HCT116 (cell line): Measurements from ENCODE around the gene MRPS27. TPM values are rescaled to one million over a fixed set of nuclear protein-coding genes. Genes with fewer than 3 reads are reported as not detected.

Experiments
- ATAC-seq: fragments of 200-7000 bp; cut with Tn5 transposase; 2 replicates; pipeline ENCODE4 v1.9.1; 2020; ENCODE audit warnings: mild to moderate bottlenecking, moderate library complexity
- BruUV-seq: library from RNA; stranded (reverse); fragments of 400-500 nt; replicated peaks from 2 replicates; lab custom pipeline; 2021; lab: Mats Ljungman, UMichigan
- CTCF ChIA-PET: fragments of 300-600 bp; sonication (Branson Sonifier 250); formaldehyde crosslinking; loops from one replicate; lab custom pipeline; 2021; ENCODE audit warnings: antibody characterized with exemption; lab: Charles Lee
- POLR2A ChIA-PET: fragments of 300-600, 350-600 bp; sonication (Branson Sonifier 250); formaldehyde crosslinking; loops from one replicate; lab custom pipeline; 2021; ENCODE audit warnings: antibody characterized with exemption; lab: Charles Lee
- RAD21 ChIA-PET, 2 experiments: fragments of 300-600 bp; sonication (Branson Sonifier 250); formaldehyde crosslinking; loops; one replicate each; lab custom pipeline; 2023; ENCODE audit warnings: low total read pairs in 2 of 2; ENCODE audit not compliant: uncharacterized antibody in 2 of 2, unreplicated experiment in 2 of 2, low non-redundant PET in 1 of 2; lab: Charles Lee
- DNase-seq: peaks from one replicate; pipeline ENCODE4 v3.0.0-alpha.2; 2010; ENCODE audit warnings: low read depth, low spot score
- H2AFZ ChIP-seq: fragments of 200-600 bp; shearing (Covaris generic), sonication (generic); 2 replicates; pipeline ENCODE4 v1.6.1; 2017; ENCODE audit warnings: low read depth, mixed run types, mixed read lengths, antibody characterized with exemption, low read length; ENCODE audit not compliant: poor library complexity, severe bottlenecking
- H3K27ac ChIP-seq: 2 replicates; pipeline ENCODE4 v1.5.1; 2012; ENCODE audit warnings: low read depth, low read length
- H3K27me3 ChIP-seq: fragments of 200-600 bp; sonication (generic); 2 replicates; pipeline ENCODE4 v1.6.1; 2016; ENCODE audit warnings: mixed run types, low read length, mixed read lengths; ENCODE audit not compliant: insufficient read depth
- H3K36me3 ChIP-seq, 2 experiments: fragments of 200-500 bp in 1 of 2; fragments of 200-600 bp in 1 of 2; sonication (Bioruptor generic) in 1 of 2; sonication (generic) in 1 of 2; 2 replicates each; pipeline versions ENCODE4 v1.5.1 to v1.6.1; 2014 to 2016; ENCODE audit warnings: low read length in 2 of 2, inconsistent platforms in 1 of 2, mixed read lengths in 1 of 2, mixed run types in 1 of 2; ENCODE audit not compliant: insufficient read depth in 2 of 2, control insufficient read depth in 1 of 2
- H3K4me1 ChIP-seq, 2 experiments: fragments of 200-600 bp in 1 of 2; sonication (generic) in 1 of 2; 2 replicates each; pipeline versions ENCODE4 v1.5.1 to v1.6.1; 2012 to 2017; ENCODE audit warnings: low read length in 2 of 2, inconsistent platforms in 1 of 2, mild to moderate bottlenecking in 1 of 2, mixed read lengths in 1 of 2, mixed run types in 1 of 2, moderate library complexity in 1 of 2; ENCODE audit not compliant: insufficient read depth in 2 of 2, control insufficient read depth in 1 of 2
- H3K4me2 ChIP-seq: fragments of 200-600 bp; sonication (generic); 2 replicates; pipeline ENCODE4 v1.6.1; 2017; ENCODE audit warnings: mixed run types, low read length, mixed read lengths
- H3K4me3 ChIP-seq, 2 experiments: fragments of 200-600 bp in 1 of 2; sonication (generic) in 1 of 2; replicated peaks in 1 of 2; 2 replicates each; pipeline ENCODE4 v1.5.1; 2011 to 2016; ENCODE audit warnings: low read length in 2 of 2, control low read depth in 1 of 2, low read depth in 1 of 2, mild to moderate bottlenecking in 1 of 2, mixed read lengths in 1 of 2, mixed run types in 1 of 2
- H3K79me2 ChIP-seq: fragments of 200-600 bp; sonication (generic); 2 replicates; pipeline ENCODE4 v1.6.1; 2017; ENCODE audit warnings: mild to moderate bottlenecking, mixed run types, low read length, moderate library complexity, mixed read lengths; ENCODE audit not compliant: insufficient read depth
- H3K9ac ChIP-seq: fragments of 200-600 bp; sonication (generic); 2 replicates; pipeline ENCODE4 v1.6.1; 2016; ENCODE audit warnings: low read length, mixed read lengths
- H3K9me2 ChIP-seq: fragments of 200-600 bp; sonication (generic), shearing (Covaris generic); 2 replicates; pipeline ENCODE4 v1.6.1; 2017; ENCODE audit warnings: mixed run types, mild to moderate bottlenecking, moderate library complexity; ENCODE audit not compliant: insufficient read depth
- H3K9me3 ChIP-seq, 2 experiments: fragments of 200-500 bp in 1 of 2; fragments of 200-600 bp in 1 of 2; sonication (Bioruptor generic) in 1 of 2; sonication (generic) in 1 of 2; 2 replicates each; pipeline ENCODE4 v1.6.1; 2014 to 2017; ENCODE audit warnings: low read length in 2 of 2, mixed read lengths in 2 of 2, inconsistent platforms in 1 of 2, low read depth in 1 of 2, mild to moderate bottlenecking in 1 of 2, mixed run types in 1 of 2, moderate library complexity in 1 of 2; ENCODE audit not compliant: control insufficient read depth in 1 of 2, insufficient read depth in 1 of 2
- H4K20me1 ChIP-seq: fragments of 200-600 bp; sonication (generic), shearing (Covaris generic); 2 replicates; pipeline ENCODE4 v1.6.1; 2017; ENCODE audit warnings: mixed run types, mild to moderate bottlenecking, moderate library complexity; ENCODE audit not compliant: insufficient read depth
- CBX3 ChIP-seq: IDR thresholded peaks from 2 replicates; pipeline ENCODE4 v1.6.1; 2012; ENCODE audit warnings: low read depth
- CTCF ChIP-seq, 3 experiments: fragments of 200-600 bp in 1 of 3; sonication (generic) in 1 of 3; IDR thresholded peaks in 2 of 3; conservative IDR thresholded peaks in 1 of 3; 2 replicates each; pipeline ENCODE4 v1.5.1; 2012 to 2017; ENCODE audit warnings: low read depth in 2 of 3, low read length in 2 of 3, antibody characterized with exemption in 1 of 3, borderline replicate concordance in 1 of 3, control low read depth in 1 of 3, mild to moderate bottlenecking in 1 of 3, mixed read lengths in 1 of 3, mixed run types in 1 of 3, moderate library complexity in 1 of 3; ENCODE audit not compliant: insufficient read depth in 1 of 3
- EGR1 ChIP-seq: IDR thresholded peaks from 2 replicates; pipeline ENCODE4 v1.6.1; 2012; ENCODE audit warnings: low read depth
- ELF1 ChIP-seq: IDR thresholded peaks from 2 replicates; pipeline ENCODE4 v1.6.1; 2012; ENCODE audit warnings: low read depth, borderline replicate concordance
- EZH2 ChIP-seq: fragments of 200-600 bp; sonication (generic); IDR thresholded peaks from 2 replicates; pipeline ENCODE4 v1.6.1; 2017; ENCODE audit warnings: antibody characterized with exemption, mixed run types
- EZH2phosphoT487 ChIP-seq: fragments of 200-600 bp; IDR thresholded peaks from 2 replicates; pipeline ENCODE4 v1.6.1; 2018; ENCODE audit warnings: antibody characterized with exemption, borderline replicate concordance
- FOSL1 ChIP-seq: IDR thresholded peaks from 2 replicates; pipeline ENCODE4 v1.6.1; 2012; ENCODE audit warnings: low read depth
- POLR2A ChIP-seq: IDR thresholded peaks from 2 replicates; pipeline ENCODE4 v1.7.0; 2011; ENCODE audit warnings: borderline replicate concordance; ENCODE audit not compliant: insufficient read depth, insufficient read length; ENCODE audit errors: extremely low read depth
- POLR2AphosphoS5 ChIP-seq: IDR thresholded peaks from 2 replicates; pipeline ENCODE4 v1.6.1; 2011; ENCODE audit warnings: mild to moderate bottlenecking, low read depth, low read length, moderate library complexity
- SIN3A ChIP-seq: IDR thresholded peaks from 2 replicates; pipeline ENCODE4 v1.6.1; 2012; ENCODE audit warnings: low read depth
- SP1 ChIP-seq: IDR thresholded peaks from 2 replicates; pipeline ENCODE4 v1.6.1; 2012; ENCODE audit warnings: low read depth
- TCF7L2 ChIP-seq: IDR thresholded peaks from 2 replicates; pipeline ENCODE4 v1.7.0; 2011; ENCODE audit warnings: borderline replicate concordance, inconsistent platforms; ENCODE audit not compliant: insufficient read depth, insufficient read length; ENCODE audit errors: extremely low read depth
- YY1 ChIP-seq: IDR thresholded peaks from 2 replicates; pipeline ENCODE4 v1.6.1; 2011; ENCODE audit warnings: low read length, low read depth, moderate library complexity, mild to moderate bottlenecking; ENCODE audit not compliant: insufficient replicate concordance; ENCODE audit errors: extremely low read depth
- ZNF274 ChIP-seq: fragments of 200-500 bp; sonication (Bioruptor generic); IDR thresholded peaks from 2 replicates; pipeline ENCODE4 v1.6.1; 2014; ENCODE audit warnings: mild to moderate bottlenecking, low read depth, low read length, inconsistent platforms
- intact Hi-C: fragments of 100-400 bp; cut with micrococcal nuclease; formaldehyde crosslinking; loops from 2 replicates; pipeline ENCODE4 v1.10.0; 2022
- total RNA-seq: library from RNA; stranded (reverse); gene quantifications from one replicate; pipeline ENCODE4 v1.2.1, GENCODE V29; 2021; ENCODE audit not compliant: unreplicated experiment
- TF ChIP-seq, protein P1 (sequence below): IDR thresholded peaks from 2 replicates; pipeline ENCODE4 v1.6.1; 2012

Gene MRPS27
- total RNA-seq, 1 experiment from 2014 or later = 113 TPM

DNA sequence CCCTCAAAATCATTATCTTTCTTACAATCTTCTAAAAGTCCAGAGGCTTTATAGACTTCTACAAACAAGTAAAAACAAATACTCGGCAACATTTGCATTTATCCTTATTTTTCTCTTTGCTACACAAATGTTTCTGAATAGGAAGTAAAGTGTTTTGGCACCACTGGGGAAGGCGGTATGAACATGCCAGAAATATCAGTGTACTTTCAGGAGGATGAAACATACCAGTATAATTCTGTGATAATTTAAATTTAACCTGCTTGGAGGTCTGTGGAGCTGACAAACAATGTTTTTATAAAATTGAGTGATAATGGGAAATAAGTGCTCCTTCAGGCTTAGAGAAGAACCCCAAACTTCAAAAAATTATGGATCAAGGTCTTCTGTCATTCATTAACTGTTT is 51.8 kb downstream of the MRPS27 start:
- intact Hi-C loops = loop anchor here (5.0 to 10.0 kb wide), 2 partner anchors 131 to 333 kb away; no protein-coding TSS in a partner anchor
- POLR2A ChIA-PET = no interaction called here

More for the DNA sequence above, 51.8 kb downstream of the MRPS27 start:
- no peaks in the 10 kb centered on the region for H3K27me3 ChIP-seq
- H3K79me2 ChIP-seq = peaks cover 85% of the 10 kb centered on the region
- no peaks in the 10 kb centered on the region for H3K4me1 ChIP-seq
- H4K20me1 ChIP-seq = peaks cover 4% of the 10 kb centered on the region; the same call in 1 of the 2 replicates
- no peak overlapping the region for H3K27ac ChIP-seq
- TF ChIP-seq EZH2phosphoT487 (no peak), EGR1 (no peak), YY1 (no peak), ELF1 (no peak), TCF7L2 (no peak), FOSL1 (no peak), POLR2AphosphoS5 (no peak), SP1 (no peak), CTCF (IDR thresholded peaks at IDR 0.05 in 2 of 3, conservative IDR thresholded peaks at IDR 0.05 in 1 of 3; ENCODE audit: borderline replicate concordance in 1 of 3, insufficient read depth in 1 of 3, low read depth in 2 of 3, low read length in 2 of 3) (no peak), EZH2 (no peak), ZNF274 (no peak), SIN3A (no peak), POLR2A (no peak), CBX3 (no peak)
- TF ChIP-seq, protein P1, sequence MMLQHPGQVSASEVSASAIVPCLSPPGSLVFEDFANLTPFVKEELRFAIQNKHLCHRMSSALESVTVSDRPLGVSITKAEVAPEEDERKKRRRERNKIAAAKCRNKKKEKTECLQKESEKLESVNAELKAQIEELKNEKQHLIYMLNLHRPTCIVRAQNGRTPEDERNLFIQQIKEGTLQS = no peak
- no peaks in the 10 kb centered on the region for H3K9me3 ChIP-seq
- ATAC-seq (no peak), DNase-seq (no peak)
- ChIA-PET CTCF (interaction anchor here (1.3 kb wide), 1 partner anchor 14 kb away, joined by 6 read pairs; no protein-coding TSS in a partner anchor), RAD21 (no interaction called here)
- H3K9me2 ChIP-seq = no peaks in the 10 kb centered on the region
- BruUV-seq = no TSS peak
- H3K4me2 ChIP-seq = no peak overlapping the region
- no peaks in the 10 kb centered on the region for H3K36me3 ChIP-seq
- H2AFZ ChIP-seq = no peak overlapping the region
- no peak overlapping the region for H3K9ac ChIP-seq
- no peak overlapping the region for H3K4me3 ChIP-seq
